Muscle layer of duodenum (tissue), 2 donors: ENCODE results near the gene KIF3B.
A peak's percentile ranks its signal among the peaks of the same experiment; 100 is the strongest.
"Not testable (repeated sequence)": the region's sequence is repeated elsewhere in the genome, so short reads cannot be mapped to it uniquely, and the experiment has no call there.

Source experiments
- H3K27ac ChIP-seq: one replicate; pipeline ENCODE4 v1.7.0; 2013; ENCODE audit warnings: mild to moderate bottlenecking, low read length
- H3K27me3 ChIP-seq: one replicate; pipeline ENCODE4 v1.7.0; 2013; ENCODE audit warnings: low read depth, mild to moderate bottlenecking, control low read depth, low read length
- H3K36me3 ChIP-seq, 2 donors: one replicate each; pipeline ENCODE4 v1.7.0; 2013; ENCODE audit warnings: low read length in 2 of 2, control low read depth in 1 of 2, mild to moderate bottlenecking in 1 of 2; ENCODE audit not compliant: insufficient read depth in 2 of 2, control insufficient read depth in 1 of 2
- H3K4me1 ChIP-seq, 2 donors: one replicate each; pipeline ENCODE4 v1.7.0; 2013; ENCODE audit warnings: low read length in 2 of 2, mild to moderate bottlenecking in 2 of 2, control low read depth in 1 of 2, moderate library complexity in 1 of 2; ENCODE audit not compliant: insufficient read depth in 2 of 2, control insufficient read depth in 1 of 2
- H3K4me3 ChIP-seq, 2 donors: one replicate each; pipeline ENCODE4 v1.7.0; 2013; ENCODE audit warnings: low read length in 2 of 2, low read depth in 1 of 2, mild to moderate bottlenecking in 1 of 2
- H3K9me3 ChIP-seq, 2 donors: one replicate each; pipeline ENCODE4 v1.7.0; 2013; ENCODE audit warnings: low read length in 2 of 2, control low read depth in 1 of 2, mild to moderate bottlenecking in 1 of 2; ENCODE audit not compliant: control insufficient read depth in 1 of 2
- donor health status: healthy.

KIF3B gene

GRCh38 chr20:32251470-32251869, 26.0 kb upstream of the KIF3B start:
- Histone ChIP-seq H3K4me3 (no peak overlapping the region), H3K9me3 (no peaks in the 10 kb centered on the region), H3K27me3 (no peaks in the 10 kb centered on the region), H3K36me3 (no peaks in the 10 kb centered on the region), H3K4me1 (no peaks in the 10 kb centered on the region), H3K27ac (no peak overlapping the region)

GRCh38 chr20:32252189-32252588, 25.3 kb upstream of the KIF3B start:
- no peaks in the 10 kb centered on the region for H3K36me3 ChIP-seq
- no peak overlapping the region for H3K27ac ChIP-seq
- no peaks in the 10 kb centered on the region for H3K27me3 ChIP-seq
- no peaks in the 10 kb centered on the region for H3K4me1 ChIP-seq
- H3K4me3 ChIP-seq, result no peak overlapping the region
- no peaks in the 10 kb centered on the region for H3K9me3 ChIP-seq

- H3K4me1 ChIP-seq, H3K27ac ChIP-seq, H3K9me3 ChIP-seq, H3K27me3 ChIP-seq, H3K4me3 ChIP-seq, H3K36me3 ChIP-seq: not testable (repeated sequence)
These were observed 16.5 kb upstream of the KIF3B start for GRCh38 chr20:32260973-32261372.

- H3K4me1 ChIP-seq, result no peaks in the 10 kb centered on the region
- H3K27ac ChIP-seq, result no peak overlapping the region
- no peaks in the 10 kb centered on the region for H3K27me3 ChIP-seq
- H3K36me3 ChIP-seq, result no peaks in the 10 kb centered on the region
- H3K4me3 ChIP-seq, result no peak overlapping the region
- H3K9me3 ChIP-seq, result no peaks in the 10 kb centered on the region
These were observed 15.8 kb upstream of the KIF3B start for GRCh38 chr20:32261644-32262043.

- Histone ChIP-seq H3K9me3 (no peaks in the 10 kb centered on the region), H3K4me1 (no peaks in the 10 kb centered on the region), H3K4me3 (no peak overlapping the region), H3K36me3 (no peaks in the 10 kb centered on the region), H3K27ac (no peak overlapping the region), H3K27me3 (no peaks in the 10 kb centered on the region)
These were observed 14.0 kb upstream of the KIF3B start for GRCh38 chr20:32263398-32263954.

- H3K27me3 ChIP-seq, result no peaks in the 10 kb centered on the region
- H3K4me1 ChIP-seq, result no peaks in the 10 kb centered on the region
- H3K27ac ChIP-seq, result no peak overlapping the region
- H3K4me3 ChIP-seq, result no peak overlapping the region
- no peaks in the 10 kb centered on the region for H3K36me3 ChIP-seq
- no peaks in the 10 kb centered on the region for H3K9me3 ChIP-seq
These were observed 5.8 kb upstream of the KIF3B start for GRCh38 chr20:32271620-32272019.

- no peak overlapping the region for H3K27ac ChIP-seq
- H3K9me3 ChIP-seq, result no peaks in the 10 kb centered on the region
- H3K4me3 ChIP-seq, result no peak overlapping the region
- peaks cover 7 to 9% of the 10 kb centered on the region in 2 donors for H3K4me1 ChIP-seq
- no peaks in the 10 kb centered on the region for H3K27me3 ChIP-seq
- no peaks in the 10 kb centered on the region for H3K36me3 ChIP-seq
These were observed 3.1 kb upstream of the KIF3B start for GRCh38 chr20:32274359-32274758.

GRCh38 chr20:32275163-32275562, 2.3 kb upstream of the KIF3B start:
- H3K27me3 ChIP-seq, H3K4me3 ChIP-seq, H3K36me3 ChIP-seq, H3K4me1 ChIP-seq, H3K9me3 ChIP-seq, H3K27ac ChIP-seq: not testable (repeated sequence)

GRCh38 chr20:32278199-32278643, 770 bp downstream of the KIF3B start:
- H3K36me3 ChIP-seq, result no peaks in the 10 kb centered on the region
- H3K9me3 ChIP-seq, result no peaks in the 10 kb centered on the region
- no peaks in the 10 kb centered on the region for H3K27me3 ChIP-seq
- peaks cover 7 to 9% of the 10 kb centered on the region in 2 donors for H3K4me1 ChIP-seq
- H3K27ac ChIP-seq, result peak overlapping the region; percentile 82
- peak overlapping the region; percentile 93 to 95 for H3K4me3 ChIP-seq

GRCh38 chr20:32281711-32282110, 4.3 kb downstream of the KIF3B start:
- Histone ChIP-seq H3K4me1 (peaks cover 16 to 24% of the 10 kb centered on the region in 2 donors), H3K4me3 (no peak overlapping the region), H3K9me3 (no peaks in the 10 kb centered on the region), H3K36me3 (no peaks in the 10 kb centered on the region), H3K27ac (no peak overlapping the region), H3K27me3 (no peaks in the 10 kb centered on the region)

GRCh38 chr20:32282461-32282860, 5.0 kb downstream of the KIF3B start:
- Histone ChIP-seq H3K4me3 (no peak overlapping the region), H3K27ac (no peak overlapping the region), H3K4me1 (peaks cover 16 to 25% of the 10 kb centered on the region in 2 donors), H3K9me3 (no peaks in the 10 kb centered on the region), H3K36me3 (no peaks in the 10 kb centered on the region), H3K27me3 (no peaks in the 10 kb centered on the region)

- peak overlapping the region; percentile 59 for H3K27ac ChIP-seq
- no peaks in the 10 kb centered on the region for H3K36me3 ChIP-seq
- H3K27me3 ChIP-seq, result no peaks in the 10 kb centered on the region
- peaks cover 7 to 19% of the 10 kb centered on the region in 2 donors for H3K4me1 ChIP-seq
- no peaks in the 10 kb centered on the region for H3K9me3 ChIP-seq
- H3K4me3 ChIP-seq, result no peak overlapping the region
These were observed 7.7 kb downstream of the KIF3B start for GRCh38 chr20:32285082-32285620.
